Measurements from ENCODE around the gene FRAT1. TPM values are rescaled to one million over a fixed set of nuclear protein-coding genes. Genes with fewer than 3 reads are reported as not detected.

Gene FRAT1
- total RNA-seq, 4 donors from 2014 or later: 4.2 to 22.9 (median 5.9) TPM

GRCh38 chr10:97311111-97311626 lies 7.9 kb upstream of the FRAT1 start:
- no peak for TF ChIP-seq CTCF (IDR thresholded peaks at IDR 0.05)
- DNase-seq (ENCODE audit: low spot score) (no peak), ATAC-seq (ENCODE audit: low FRiP score) (no peak)

GRCh38 chr10:97312897-97313296 lies 6.2 kb upstream of the FRAT1 start:
- no peak for TF ChIP-seq CTCF (IDR thresholded peaks at IDR 0.05)
- no peak for DNase-seq (ENCODE audit: low spot score)
- no peak for ATAC-seq (ENCODE audit: low FRiP score)

GRCh38 chr10:97314671-97315070 lies 4.4 kb upstream of the FRAT1 start:
- no peak for TF ChIP-seq CTCF (IDR thresholded peaks at IDR 0.05)
- ATAC-seq (ENCODE audit: low FRiP score): no peak
- no peak for DNase-seq (ENCODE audit: low spot score)

GRCh38 chr10:97319671-97320479 lies 804 bp downstream of the FRAT1 start:
- peak; percentile 11 for ATAC-seq (ENCODE audit: low FRiP score)
- no peak for DNase-seq (ENCODE audit: low spot score)
- TF ChIP-seq CTCF (IDR thresholded peaks at IDR 0.05): no peak

GRCh38 chr10:97320480-97321031 lies 1.5 kb downstream of the FRAT1 start:
- no peak for TF ChIP-seq CTCF (IDR thresholded peaks at IDR 0.05)
- DNase-seq (ENCODE audit: low spot score): no peak
- ATAC-seq (ENCODE audit: low FRiP score): peak; percentile 19

- no peak for DNase-seq (ENCODE audit: low spot score)
- no peak for ATAC-seq (ENCODE audit: low FRiP score)
- no peak for TF ChIP-seq CTCF (IDR thresholded peaks at IDR 0.05)
These were observed 2.1 kb downstream of the FRAT1 start for GRCh38 chr10:97321032-97321803.

Measured in omental fat pad (tissue), 4 donors.